Right atrium auricular region (tissue), 2 donors: ENCODE results near the gene SMCP. TPM values are rescaled to one million over a fixed set of nuclear protein-coding genes. Genes with fewer than 3 reads are reported as not detected.

Source experiments
- DNase-seq: peaks from one replicate; pipeline ENCODE4 v3.0.0-alpha.2; 2019; ENCODE audit warnings: low spot score
- H3K27ac ChIP-seq, 2 donors: fragments of 200-600 bp; sonication (generic); 1 replicate in 1 of 2; 2 replicates in 1 of 2; pipeline ENCODE4 v1.5.1; 2016 to 2019
- H3K27me3 ChIP-seq, 2 donors: fragments of 200-600 bp; sonication (generic); one replicate each; pipeline versions ENCODE4 v1.5.1 to v1.6.0; 2017 to 2019
- H3K36me3 ChIP-seq: fragments of 200-600 bp; sonication (generic); one replicate; pipeline ENCODE4 v1.5.1; 2016
- H3K4me1 ChIP-seq, 2 donors: fragments of 200-600 bp; sonication (generic); one replicate each; pipeline versions ENCODE4 v1.5.1 to v1.6.0; 2017 to 2019
- H3K4me3 ChIP-seq, 2 donors: fragments of 200-600 bp; sonication (generic); 1 replicate in 1 of 2; 2 replicates in 1 of 2; pipeline ENCODE4 v1.5.1; 2017 to 2019; ENCODE audit warnings: mild to moderate bottlenecking in 1 of 2, moderate library complexity in 1 of 2
- H3K9me3 ChIP-seq, 2 donors: fragments of 200-600 bp; sonication (generic); one replicate each; pipeline ENCODE4 v1.5.1; 2019
- CTCF ChIP-seq, 2 donors: fragments of 200-600 bp; sonication (generic); IDR thresholded peaks; one replicate each; pipeline ENCODE4 v1.5.1; 2019; ENCODE audit warnings: antibody characterized with exemption in 2 of 2
- total RNA-seq, 2 donors: library from RNA; depleted of rRNA; stranded (reverse); fragments of >200 nt; gene quantifications; one replicate each; pipeline ENCODE4 v1.1.0, GENCODE V29; 2016

Gene SMCP
- total RNA-seq, 2 donors from 2014 or later, result not detected

GRCh38 chr1:152932170-152932811 is 54.2 kb downstream of the SMCP start:
- Histone ChIP-seq H3K9me3 (no peaks in the 10 kb centered on the region), H3K27ac (no peak overlapping the region), H3K27me3 (no peaks in the 10 kb centered on the region), H3K36me3 (no peaks in the 10 kb centered on the region), H3K4me1 (no peaks in the 10 kb centered on the region), H3K4me3 (no peak overlapping the region)
- no peak for TF ChIP-seq CTCF (IDR thresholded peaks at IDR 0.05)
- no peak for DNase-seq

GRCh38 chr1:152933196-152933595 is 55.1 kb downstream of the SMCP start:
- no peak overlapping the region for H3K27ac ChIP-seq
- no peak overlapping the region for H3K4me3 ChIP-seq

More at GRCh38 chr1:152933196-152933595, 55.1 kb downstream of the SMCP start:
- TF ChIP-seq CTCF (IDR thresholded peaks at IDR 0.05), result no peak
- DNase-seq, result no peak
- no peaks in the 10 kb centered on the region for H3K27me3 ChIP-seq
- H3K4me1 ChIP-seq, result no peaks in the 10 kb centered on the region
- H3K9me3 ChIP-seq, result no peaks in the 10 kb centered on the region
- no peaks in the 10 kb centered on the region for H3K36me3 ChIP-seq

Other genes with a start within 250 kb of the SMCP start
- not detected for gene LCE2D, start 214.9 kb upstream of the SMCP start, total RNA-seq
- not detected for gene LCE2C, start 203.0 kb upstream of the SMCP start, total RNA-seq
- gene LCE2B, start 192.2 kb upstream of the SMCP start, total RNA-seq, result not detected
- gene LCE2A, start 180.0 kb upstream of the SMCP start, total RNA-seq, result not detected
- gene LCE4A, start 170.2 kb upstream of the SMCP start, total RNA-seq, result not detected
- not detected for gene KPRP, start 120.3 kb upstream of the SMCP start, total RNA-seq
- gene LCE1F, start 103.2 kb upstream of the SMCP start, total RNA-seq, result not detected
- gene LCE1E, start 92.1 kb upstream of the SMCP start, total RNA-seq, result not detected
- gene LCE1D, start 81.6 kb upstream of the SMCP start, total RNA-seq, result not detected
- not detected for gene LCE1C, start 71.7 kb upstream of the SMCP start, total RNA-seq
- not detected for gene LCE1B, start 66.4 kb upstream of the SMCP start, total RNA-seq
- gene LCE1A, start 50.8 kb upstream of the SMCP start, total RNA-seq, result not detected
- gene LCE6A, start 35.5 kb upstream of the SMCP start, total RNA-seq, result not detected
- gene LCE7A, start 18.3 kb upstream of the SMCP start, total RNA-seq, result not detected
- not detected for gene IVL, start 30.2 kb downstream of the SMCP start, total RNA-seq
- not detected for gene SPRR5, start 68.9 kb downstream of the SMCP start, total RNA-seq
- not detected for gene SPRR4, start 92.3 kb downstream of the SMCP start, total RNA-seq
- gene SPRR1A, start 105.8 kb downstream of the SMCP start, total RNA-seq, result not detected
- not detected for gene SPRR3, start 123.4 kb downstream of the SMCP start, total RNA-seq
- not detected for gene SPRR1B, start 152.9 kb downstream of the SMCP start, total RNA-seq
- not detected for gene SPRR2D, start 162.8 kb downstream of the SMCP start, total RNA-seq
- not detected for gene SPRR2A, start 179.2 kb downstream of the SMCP start, total RNA-seq
- not detected for gene SPRR2B, start 193.3 kb downstream of the SMCP start, total RNA-seq
- not detected for gene SPRR2E, start 216.2 kb downstream of the SMCP start, total RNA-seq
- 1 to 10 TPM in 1 of 2 donors, not detected in 1; 2.8 TPM for gene SPRR2F, start 235.2 kb downstream of the SMCP start, total RNA-seq